Mammary epithelial cell (primary cell): Measurements from ENCODE around the gene SEC31A.

Experiments
- EZH2 ChIP-seq: IDR thresholded peaks from 2 replicates; pipeline ENCODE4 v1.6.1; 2012; ENCODE audit warnings: low read length, inconsistent platforms, borderline replicate concordance
- TF ChIP-seq, protein P1 (sequence below), 2 donors: IDR thresholded peaks in 1 of 2; conservative IDR thresholded peaks in 1 of 2; 2 replicates each; pipeline ENCODE4 v1.5.1; 2011 to 2012; ENCODE audit warnings: inconsistent platforms in 2 of 2, low read length in 2 of 2, mild to moderate bottlenecking in 2 of 2, control low read depth in 1 of 2, low read depth in 1 of 2; ENCODE audit not compliant: insufficient read depth in 1 of 2; ENCODE audit errors: extremely low read depth in 1 of 2

DNA sequence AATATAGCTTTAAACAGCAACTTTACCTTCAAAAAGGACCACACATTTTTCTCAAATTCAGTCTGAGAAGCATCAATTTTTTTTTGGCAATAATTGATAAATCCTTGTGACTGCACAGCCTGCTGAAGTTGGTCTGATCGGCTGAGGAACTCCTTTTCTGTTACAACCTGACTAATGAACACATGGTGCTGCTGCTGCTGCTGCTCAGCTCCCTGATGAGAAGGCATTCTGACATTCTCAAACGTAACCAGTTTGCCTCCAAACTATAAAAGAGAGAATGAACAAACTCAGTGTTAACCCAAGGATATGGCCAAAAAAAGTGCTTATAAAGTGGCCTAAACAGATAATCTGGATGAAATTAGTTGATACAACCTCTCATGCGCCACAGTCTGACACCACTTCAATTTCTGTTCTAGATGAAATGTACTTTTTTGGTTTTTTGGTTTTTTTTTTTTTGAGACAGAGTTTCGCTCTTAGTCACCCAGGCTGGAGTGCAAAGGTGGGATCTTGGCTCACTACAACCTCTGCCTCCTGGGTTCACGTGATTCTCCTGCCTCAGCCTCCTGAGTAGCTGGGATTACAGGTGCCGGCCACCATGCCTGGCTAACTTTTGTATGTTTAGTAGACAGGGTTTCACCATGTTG, 26.5 kb downstream of the SEC31A start:
- no peak for TF ChIP-seq EZH2
- TF ChIP-seq, protein P1, sequence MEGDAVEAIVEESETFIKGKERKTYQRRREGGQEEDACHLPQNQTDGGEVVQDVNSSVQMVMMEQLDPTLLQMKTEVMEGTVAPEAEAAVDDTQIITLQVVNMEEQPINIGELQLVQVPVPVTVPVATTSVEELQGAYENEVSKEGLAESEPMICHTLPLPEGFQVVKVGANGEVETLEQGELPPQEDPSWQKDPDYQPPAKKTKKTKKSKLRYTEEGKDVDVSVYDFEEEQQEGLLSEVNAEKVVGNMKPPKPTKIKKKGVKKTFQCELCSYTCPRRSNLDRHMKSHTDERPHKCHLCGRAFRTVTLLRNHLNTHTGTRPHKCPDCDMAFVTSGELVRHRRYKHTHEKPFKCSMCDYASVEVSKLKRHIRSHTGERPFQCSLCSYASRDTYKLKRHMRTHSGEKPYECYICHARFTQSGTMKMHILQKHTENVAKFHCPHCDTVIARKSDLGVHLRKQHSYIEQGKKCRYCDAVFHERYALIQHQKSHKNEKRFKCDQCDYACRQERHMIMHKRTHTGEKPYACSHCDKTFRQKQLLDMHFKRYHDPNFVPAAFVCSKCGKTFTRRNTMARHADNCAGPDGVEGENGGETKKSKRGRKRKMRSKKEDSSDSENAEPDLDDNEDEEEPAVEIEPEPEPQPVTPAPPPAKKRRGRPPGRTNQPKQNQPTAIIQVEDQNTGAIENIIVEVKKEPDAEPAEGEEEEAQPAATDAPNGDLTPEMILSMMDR (conservative IDR thresholded peaks at IDR 0.05 in 1 of 2, IDR thresholded peaks at IDR 0.05 in 1 of 2; ENCODE audit: extremely low read depth in 1 of 2, insufficient read depth in 1 of 2, low read depth in 1 of 2, low read length in 2 of 2), result no peak
